Germinal center (tissue), 1 donor: ENCODE data around the gene ZER1.
"Not testable (repeated sequence)": the region's sequence is repeated elsewhere in the genome, so short reads cannot be mapped to it uniquely, and the experiment has no call there.

Source experiments
- DNase-seq: peaks from one replicate; pipeline ENCODE4 v3.0.0; 2012; ENCODE audit warnings: mixed read lengths, low spot score

ZER1 gene

GRCh38 chr9:128714586-128715435 is 56.9 kb downstream of the ZER1 start:
- no peak for DNase-seq

DNA sequence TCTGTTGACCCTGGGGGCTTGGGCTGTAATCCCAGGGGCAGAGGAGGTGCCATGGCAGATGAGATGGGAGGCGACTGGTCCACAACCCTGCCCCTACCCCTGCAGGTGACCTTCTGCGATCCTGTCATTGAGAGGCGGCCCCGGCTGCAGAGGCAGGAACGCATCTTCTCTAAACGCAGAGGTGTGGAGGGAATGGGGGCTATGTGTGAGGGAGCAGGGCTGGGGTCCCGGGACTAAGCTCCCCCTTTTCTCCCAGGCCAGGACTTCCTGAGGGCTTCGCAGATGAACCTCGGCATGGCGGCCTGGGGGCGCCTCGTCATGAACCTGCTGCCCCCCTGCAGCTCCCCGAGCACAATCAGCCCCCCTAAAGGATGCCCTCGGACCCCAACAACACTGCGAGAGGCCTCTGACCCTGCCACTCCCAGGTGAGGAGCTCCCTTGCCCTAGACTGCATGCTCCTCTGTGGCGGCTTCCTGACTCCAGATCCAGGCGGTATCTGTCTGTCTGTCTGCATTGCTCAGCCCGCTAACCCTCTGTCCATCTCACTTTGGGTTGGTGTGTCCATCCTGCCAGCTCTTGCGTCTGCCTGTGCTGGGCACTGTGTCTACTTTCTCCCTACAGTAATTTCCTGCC is 57.7 kb downstream of the ZER1 start:
- DNase-seq, result no peak

DNA sequence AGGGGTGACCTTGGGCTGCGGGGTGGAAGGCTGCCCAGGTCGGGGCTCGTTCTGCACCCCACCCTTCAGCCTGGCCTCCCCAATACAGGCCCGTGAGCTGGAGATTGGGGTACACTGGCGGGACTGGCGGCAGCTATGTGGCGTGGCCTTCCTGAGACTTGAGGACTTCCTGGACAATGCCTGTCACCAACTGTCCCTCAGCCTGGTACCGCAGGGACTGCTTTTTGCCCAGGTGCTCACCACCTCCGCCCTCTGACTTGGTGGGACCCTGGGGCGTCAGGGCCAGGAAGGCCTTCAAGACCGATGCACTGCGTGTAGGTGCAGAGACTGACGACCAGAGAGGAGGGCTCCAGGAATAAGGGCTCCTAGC is 58.3 kb downstream of the ZER1 start:
- no peak for DNase-seq

- no peak for DNase-seq
These were observed 59.0 kb downstream of the ZER1 start for GRCh38 chr9:128712451-128713410.

DNA sequence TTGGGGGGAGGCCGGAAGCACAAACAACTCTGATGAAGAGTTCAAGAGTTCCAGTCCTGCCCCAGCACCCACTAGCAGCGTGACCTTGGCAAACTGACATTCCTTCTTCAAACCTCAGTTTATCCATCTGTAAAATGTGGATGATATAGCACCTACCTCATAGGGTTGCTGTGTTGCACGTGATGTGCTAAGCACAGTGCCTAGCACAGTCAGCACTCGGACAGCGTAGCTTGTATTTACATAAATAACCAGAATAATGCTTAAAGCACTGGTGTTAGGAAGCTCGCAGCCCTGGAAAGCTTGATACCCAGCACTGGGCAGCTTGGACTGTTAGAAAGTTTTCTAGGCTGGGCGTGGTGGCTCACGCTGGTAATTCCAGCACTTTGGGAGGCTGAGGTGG is 64.3 kb downstream of the ZER1 start:
- DNase-seq, result no peak

- no peak for DNase-seq
These were observed 64.9 kb downstream of the ZER1 start for GRCh38 chr9:128706671-128707381.

DNA sequence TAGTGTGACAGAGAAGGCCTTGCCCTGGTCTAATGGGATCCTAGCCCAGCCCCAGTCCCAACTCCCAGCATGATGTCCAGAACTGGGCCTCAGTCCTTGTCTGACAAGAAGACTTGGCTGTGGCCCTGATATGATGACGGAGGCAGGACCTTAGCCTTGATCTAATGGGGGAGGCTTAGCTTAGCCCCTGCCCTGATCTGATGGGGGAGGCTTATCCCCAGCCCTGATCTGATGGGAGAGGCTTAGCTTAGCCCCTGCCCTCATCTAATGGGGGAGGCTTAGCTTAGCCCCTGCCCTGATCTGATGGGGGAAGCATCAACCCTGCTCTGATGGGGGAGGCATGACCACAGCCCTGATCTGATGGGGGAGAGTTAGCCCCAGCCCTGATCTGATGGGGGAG is 65.7 kb downstream of the ZER1 start:
- DNase-seq, result no peak

DNA sequence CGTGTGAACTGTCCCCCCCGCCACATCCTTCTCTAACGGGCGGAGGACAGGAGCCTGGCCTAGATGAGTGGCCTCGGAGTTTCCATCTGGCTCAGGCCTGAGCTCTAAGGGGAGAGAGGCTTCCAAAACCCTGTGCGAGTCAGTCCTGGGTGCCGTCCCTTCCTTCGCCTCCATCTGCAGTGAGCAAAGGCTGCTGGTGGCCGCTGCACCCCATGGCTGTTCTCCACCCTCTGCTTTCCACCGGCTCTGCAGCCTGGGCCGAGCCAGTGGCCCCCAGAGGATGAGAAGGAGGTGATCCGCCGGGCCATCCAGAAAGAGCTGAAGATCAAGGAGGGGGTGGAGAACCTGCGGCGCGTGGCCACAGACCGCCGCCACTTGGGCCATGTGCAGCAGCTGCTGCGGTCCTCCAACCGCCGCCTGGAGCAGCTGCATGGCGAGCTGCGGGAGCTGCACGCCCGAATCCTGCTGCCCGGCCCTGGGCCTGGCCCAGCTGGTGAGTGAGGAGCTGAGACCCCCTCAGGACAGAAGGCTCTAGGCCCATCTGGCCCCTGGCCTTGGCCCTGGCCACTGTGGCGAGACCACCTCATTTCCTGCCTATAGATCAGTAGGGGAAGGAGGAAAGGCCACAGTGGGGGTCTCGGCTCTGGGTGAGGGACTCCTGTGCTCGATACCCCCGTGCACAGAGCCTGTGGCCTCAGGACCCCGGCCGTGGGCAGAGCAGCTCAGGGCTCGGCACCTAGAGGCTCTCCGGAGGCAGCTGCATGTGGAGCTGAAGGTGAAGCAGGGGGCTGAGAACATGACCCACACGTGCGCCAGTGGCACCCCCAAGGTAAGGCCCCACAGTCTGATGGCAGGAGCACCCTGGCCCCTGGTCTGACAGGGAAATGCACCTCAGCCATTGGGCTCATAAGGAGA is 66.4 kb downstream of the ZER1 start:
- DNase-seq, result no peak

DNA sequence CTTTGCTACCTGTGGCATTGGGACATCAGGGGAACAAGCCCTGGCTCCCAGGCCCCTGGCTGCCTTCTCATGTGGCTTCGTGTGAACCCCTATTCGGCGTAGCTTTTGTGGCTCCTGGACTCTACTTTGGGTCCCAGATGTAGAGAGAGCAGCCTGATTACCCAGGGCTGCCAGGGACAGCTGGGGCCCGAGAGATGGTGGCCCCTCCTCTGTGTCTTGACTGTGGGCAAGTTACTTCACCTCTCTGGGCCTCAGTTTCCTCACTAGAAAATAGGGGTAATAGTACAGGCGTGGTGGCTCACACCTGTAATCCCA is 67.4 kb downstream of the ZER1 start:
- DNase-seq, result no peak

GRCh38 chr9:128703616-128704355 is 67.9 kb downstream of the ZER1 start:
- DNase-seq, result no peak

DNA sequence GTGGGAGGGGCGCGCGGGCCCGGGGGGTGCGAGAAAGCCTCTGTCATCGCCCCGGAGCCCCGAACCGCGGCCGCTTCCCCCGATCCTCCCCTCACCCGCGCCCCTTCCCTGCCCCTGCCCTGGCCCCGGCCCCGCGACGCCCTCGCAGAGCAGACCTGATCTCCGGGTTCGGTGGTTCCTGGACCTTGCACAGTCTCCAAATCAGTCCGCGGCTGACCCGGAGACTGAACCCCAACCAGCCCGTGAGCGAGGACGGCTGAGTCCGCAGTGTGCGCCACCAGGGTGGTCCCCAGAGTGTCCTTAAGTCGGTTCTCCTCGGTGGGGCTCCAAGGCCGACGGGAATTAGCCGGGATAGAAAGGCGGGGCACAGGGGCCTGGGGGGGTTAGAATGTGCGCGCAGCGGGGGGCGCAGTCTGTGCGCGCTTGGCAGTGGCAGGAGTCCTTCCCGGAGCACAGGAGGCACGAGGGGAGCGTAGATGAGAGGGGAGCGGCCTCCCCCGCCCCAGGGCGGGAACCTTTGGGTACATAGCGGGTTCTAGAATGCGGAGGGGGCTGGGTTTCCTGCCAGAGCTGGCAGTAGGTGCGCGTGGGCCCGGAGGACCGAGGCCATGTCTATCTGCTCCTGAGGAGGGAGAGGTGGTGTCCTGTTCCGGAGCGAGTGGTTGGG is 68.6 kb downstream of the ZER1 start:
- DNase-seq, result peak; percentile 42

DNA sequence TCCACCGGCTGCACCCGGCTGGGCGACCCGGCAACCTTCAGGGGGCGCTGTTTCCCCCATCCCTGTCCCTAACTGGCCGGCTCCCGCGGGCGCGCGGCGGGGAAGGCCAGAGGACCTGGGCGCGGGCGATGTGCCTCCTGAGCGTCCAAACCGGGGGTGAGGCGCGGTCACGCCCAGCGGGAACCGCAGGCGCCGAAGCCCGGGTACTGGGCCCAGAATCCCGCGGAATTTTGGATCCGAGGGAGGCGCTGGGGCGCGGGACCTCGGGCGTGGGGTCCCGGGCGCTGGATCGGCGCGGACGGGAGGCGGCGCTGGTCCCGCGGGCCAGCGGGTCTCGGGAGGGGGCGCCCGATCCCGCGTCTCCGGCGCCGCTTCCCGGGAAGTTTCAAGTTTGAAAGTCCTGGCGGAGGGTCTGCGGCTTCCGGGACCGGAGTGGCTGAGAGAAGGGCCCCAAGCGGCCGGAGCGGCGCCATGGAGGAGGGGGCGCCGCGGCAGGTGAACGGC is 69.2 kb downstream of the ZER1 start, which contains the start of gene PKN3:
Gene PKN3, plus strand, starts transcription at position 59 of the 504 bp plus-strand sequence. Its CDS starts 413 bp downstream, at position 472.
- peak; percentile 92 for DNase-seq

DNA sequence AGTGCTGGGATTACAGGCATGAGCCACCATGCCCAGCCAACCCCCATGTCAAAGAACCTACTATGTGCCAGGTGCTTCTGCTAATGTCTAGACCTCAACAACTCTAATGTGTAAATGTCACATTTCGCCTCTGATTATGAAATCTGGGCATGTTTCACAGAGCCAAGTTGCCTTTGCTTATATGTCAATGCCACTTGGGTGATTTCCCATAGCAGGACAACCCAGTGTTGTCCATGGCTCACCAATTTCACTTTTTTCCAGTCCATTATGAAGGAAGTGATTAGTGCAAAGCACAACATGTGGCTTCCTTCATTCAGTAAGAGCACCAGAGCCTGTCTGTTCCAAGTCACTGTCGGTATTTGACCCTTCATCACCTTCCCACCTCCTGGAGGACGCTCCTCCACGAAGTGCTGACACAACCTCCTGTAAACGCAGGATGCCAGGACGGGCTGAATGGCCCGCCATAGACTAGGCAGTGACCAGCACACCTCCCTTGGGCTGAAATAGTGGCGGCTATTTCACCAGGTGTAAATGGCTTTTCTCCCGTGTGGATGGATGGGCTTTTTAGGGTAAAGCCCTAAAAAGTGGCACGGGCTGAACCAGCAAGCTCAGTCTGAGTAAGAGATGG is 70.4 kb downstream of the ZER1 start:
- DNase-seq, result no peak

- DNase-seq, result not testable (repeated sequence)
These were observed 72.5 kb downstream of the ZER1 start for GRCh38 chr9:128699096-128699795.

- no peak for DNase-seq
These were observed 74.6 kb downstream of the ZER1 start for GRCh38 chr9:128696923-128697707.

DNA sequence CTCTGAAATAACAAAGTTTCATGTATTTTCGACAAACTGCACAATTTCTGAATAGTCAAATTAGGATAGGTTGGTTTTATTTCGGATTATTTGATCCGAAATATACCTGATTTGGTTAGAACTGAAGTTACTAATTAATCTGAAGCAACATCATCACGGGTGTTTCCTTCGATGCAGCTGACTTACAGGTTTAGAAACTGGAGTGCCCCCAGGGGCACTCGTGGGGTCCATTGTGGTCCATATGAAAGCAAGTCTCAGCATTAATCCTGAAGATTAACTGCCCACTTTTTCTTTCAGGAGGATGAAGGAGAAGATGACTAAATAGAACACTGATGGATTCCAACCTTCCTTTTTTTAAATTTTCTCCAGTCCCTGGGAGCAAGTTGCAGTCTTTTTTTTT is 77.4 kb downstream of the ZER1 start:
- DNase-seq, result no peak

- DNase-seq, result not testable (repeated sequence)
These were observed 78.0 kb downstream of the ZER1 start for GRCh38 chr9:128693738-128694137.
